Ishikawa (cell line): ENCODE results near the gene MESD.
A peak's percentile ranks its signal among the peaks of the same experiment; 100 is the strongest.

Experiments
- CEBPB ChIP-seq: IDR thresholded peaks from 2 replicates; pipeline ENCODE4 v1.6.1; 2012
- EP300 ChIP-seq: IDR thresholded peaks from 2 replicates; pipeline ENCODE4 v1.6.1; 2012; ENCODE audit warnings: borderline replicate concordance
- NFIC ChIP-seq: IDR thresholded peaks from 2 replicates; pipeline ENCODE4 v1.6.1; 2012
- RAD21 ChIP-seq: IDR thresholded peaks from 2 replicates; pipeline ENCODE4 v1.6.1; 2012; ENCODE audit warnings: low read depth
- TAF1 ChIP-seq: IDR thresholded peaks from 2 replicates; pipeline ENCODE4 v1.6.1; 2012; ENCODE audit warnings: low read depth, mild to moderate bottlenecking
- TEAD4 ChIP-seq: IDR thresholded peaks from 2 replicates; pipeline ENCODE4 v1.6.1; 2012
- YY1 ChIP-seq: IDR thresholded peaks from 2 replicates; pipeline ENCODE4 v1.6.1; 2012; ENCODE audit warnings: low read depth
- TF ChIP-seq, protein P1 (sequence below): IDR thresholded peaks from 2 replicates; pipeline ENCODE4 v1.6.1; 2012
- TF ChIP-seq, protein P2 (sequence below): IDR thresholded peaks from 2 replicates; pipeline ENCODE4 v1.6.1; 2012; ENCODE audit warnings: low read depth, mild to moderate bottlenecking

DNA sequence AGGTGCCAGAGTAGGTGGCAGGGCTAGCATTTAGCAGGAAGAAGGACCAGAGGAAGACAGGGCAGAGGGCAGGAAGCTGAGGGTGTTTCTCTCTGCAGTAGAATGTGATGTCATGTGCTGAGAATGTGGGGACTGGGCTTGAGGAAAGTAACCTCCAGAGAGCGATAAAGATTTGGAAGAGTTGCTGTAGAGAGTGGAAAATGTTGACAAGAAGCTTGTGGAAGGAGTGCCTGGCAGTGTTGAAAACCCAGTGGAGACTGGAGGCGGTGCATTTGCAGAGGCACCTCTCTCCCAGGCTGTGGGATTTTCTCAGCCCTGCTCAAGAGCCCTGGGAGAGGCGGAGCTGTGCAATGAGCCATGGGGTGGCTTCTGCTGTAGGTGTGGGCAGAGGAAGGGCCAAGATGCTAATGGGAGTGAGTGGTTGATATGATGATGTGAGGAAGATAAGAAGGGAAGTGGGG lies 54.8 kb downstream of the MESD start:
- TF ChIP-seq, protein P1, sequence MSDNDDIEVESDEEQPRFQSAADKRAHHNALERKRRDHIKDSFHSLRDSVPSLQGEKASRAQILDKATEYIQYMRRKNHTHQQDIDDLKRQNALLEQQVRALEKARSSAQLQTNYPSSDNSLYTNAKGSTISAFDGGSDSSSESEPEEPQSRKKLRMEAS, result no peak
- TF ChIP-seq, protein P2, sequence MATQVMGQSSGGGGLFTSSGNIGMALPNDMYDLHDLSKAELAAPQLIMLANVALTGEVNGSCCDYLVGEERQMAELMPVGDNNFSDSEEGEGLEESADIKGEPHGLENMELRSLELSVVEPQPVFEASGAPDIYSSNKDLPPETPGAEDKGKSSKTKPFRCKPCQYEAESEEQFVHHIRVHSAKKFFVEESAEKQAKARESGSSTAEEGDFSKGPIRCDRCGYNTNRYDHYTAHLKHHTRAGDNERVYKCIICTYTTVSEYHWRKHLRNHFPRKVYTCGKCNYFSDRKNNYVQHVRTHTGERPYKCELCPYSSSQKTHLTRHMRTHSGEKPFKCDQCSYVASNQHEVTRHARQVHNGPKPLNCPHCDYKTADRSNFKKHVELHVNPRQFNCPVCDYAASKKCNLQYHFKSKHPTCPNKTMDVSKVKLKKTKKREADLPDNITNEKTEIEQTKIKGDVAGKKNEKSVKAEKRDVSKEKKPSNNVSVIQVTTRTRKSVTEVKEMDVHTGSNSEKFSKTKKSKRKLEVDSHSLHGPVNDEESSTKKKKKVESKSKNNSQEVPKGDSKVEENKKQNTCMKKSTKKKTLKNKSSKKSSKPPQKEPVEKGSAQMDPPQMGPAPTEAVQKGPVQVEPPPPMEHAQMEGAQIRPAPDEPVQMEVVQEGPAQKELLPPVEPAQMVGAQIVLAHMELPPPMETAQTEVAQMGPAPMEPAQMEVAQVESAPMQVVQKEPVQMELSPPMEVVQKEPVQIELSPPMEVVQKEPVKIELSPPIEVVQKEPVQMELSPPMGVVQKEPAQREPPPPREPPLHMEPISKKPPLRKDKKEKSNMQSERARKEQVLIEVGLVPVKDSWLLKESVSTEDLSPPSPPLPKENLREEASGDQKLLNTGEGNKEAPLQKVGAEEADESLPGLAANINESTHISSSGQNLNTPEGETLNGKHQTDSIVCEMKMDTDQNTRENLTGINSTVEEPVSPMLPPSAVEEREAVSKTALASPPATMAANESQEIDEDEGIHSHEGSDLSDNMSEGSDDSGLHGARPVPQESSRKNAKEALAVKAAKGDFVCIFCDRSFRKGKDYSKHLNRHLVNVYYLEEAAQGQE, result no peak
- TF ChIP-seq YY1 (no peak), EP300 (no peak), CEBPB (no peak), TAF1 (no peak), RAD21 (no peak), NFIC (no peak), TEAD4 (0 out of 2 replicates have a peak, but pooled peaks have one; percentile 21)
